Measurements from ENCODE around the gene SERTAD2.

GRCh38 chr2:64640153-64641044 is 13.3 kb downstream of the SERTAD2 start:
- no peak for TF ChIP-seq CTCF (IDR thresholded peaks at IDR 0.05; ENCODE audit: extremely low read depth in 1 of 2, insufficient read depth in 1 of 2, low read depth in 1 of 2, low read length in 2 of 2)
- no peak for TF ChIP-seq MAX (IDR thresholded peaks at IDR 0.05; ENCODE audit: insufficient read depth, insufficient read length)
- TF ChIP-seq EZH2 (IDR thresholded peaks at IDR 0.05; ENCODE audit: borderline replicate concordance, low read depth, low read length, severe bottlenecking), result no peak
- no peak for TF ChIP-seq POLR2A (IDR thresholded peaks at IDR 0.05; ENCODE audit: low read depth, low read length)
- no peak for TF ChIP-seq FOS (IDR thresholded peaks at IDR 0.05; ENCODE audit: borderline replicate concordance, insufficient read depth, low read length)
- TF ChIP-seq POLR2AphosphoS5 (IDR thresholded peaks at IDR 0.05; ENCODE audit: insufficient read depth, low read depth, low read length), result no peak

All from endothelial cell of umbilical vein (primary cell).